Colonic mucosa (tissue), 4 donors: Measurements from ENCODE around the gene CRABP2. TPM values are rescaled to one million over a fixed set of nuclear protein-coding genes. Genes with fewer than 3 reads are reported as not detected.
A peak's percentile ranks its signal among the peaks of the same experiment; 100 is the strongest.

Source experiments
- DNase-seq: peaks from one replicate; pipeline ENCODE4 v3.0.0-alpha.2; 2020
- H3K27ac ChIP-seq: fragments of 200-600 bp; one replicate; pipeline ENCODE4 v1.8.0; 2021
- H3K27me3 ChIP-seq: fragments of 200-600 bp; one replicate; pipeline ENCODE4 v1.8.0; 2021
- H3K36me3 ChIP-seq: fragments of 200-600 bp; one replicate; pipeline ENCODE4 v1.8.0; 2021
- H3K4me1 ChIP-seq: fragments of 200-600 bp; one replicate; pipeline ENCODE4 v1.8.0; 2021; ENCODE audit warnings: mild to moderate bottlenecking
- H3K4me3 ChIP-seq: fragments of 200-600 bp; one replicate; pipeline ENCODE4 v1.8.0; 2021
- H3K9ac ChIP-seq, 2 donors: one replicate each; pipeline ENCODE4 v1.7.0; 2013; ENCODE audit warnings: control low read depth in 2 of 2, low read depth in 2 of 2, low read length in 2 of 2
- H3K9me3 ChIP-seq: fragments of 200-600 bp; one replicate; pipeline ENCODE4 v1.8.0; 2021
- intact Hi-C: fragments of 100-400 bp; cut with DNase I; formaldehyde crosslinking; loops from one replicate; pipeline ENCODE4 v1.14.1; 2022
- total RNA-seq, 2 donors: library from RNA; stranded (reverse); fragmentation: NEBNext Ultra II Directional in 1 of 2; extraction: Animal tissue kit (Norgen Biotek cat#: 25700) in 1 of 2; gene quantifications; one replicate each; pipeline ENCODE4 v1.2.1, GENCODE V29; 2021
- TF ChIP-seq, protein P1 (sequence below): fragments of 200-600 bp; IDR thresholded peaks from one replicate; pipeline ENCODE4 v1.8.0; 2022; ENCODE audit warnings: antibody characterized with exemption, mild to moderate bottlenecking
- donor health status: healthy.
- donor health status: DM: no; HTN: no; CAD: no.
- donor health status: DM: no; HTN: no; CAD: no.

Gene CRABP2
- total RNA-seq, 2 donors from 2014 or later = 1.2 to 1.4 TPM

DNA sequence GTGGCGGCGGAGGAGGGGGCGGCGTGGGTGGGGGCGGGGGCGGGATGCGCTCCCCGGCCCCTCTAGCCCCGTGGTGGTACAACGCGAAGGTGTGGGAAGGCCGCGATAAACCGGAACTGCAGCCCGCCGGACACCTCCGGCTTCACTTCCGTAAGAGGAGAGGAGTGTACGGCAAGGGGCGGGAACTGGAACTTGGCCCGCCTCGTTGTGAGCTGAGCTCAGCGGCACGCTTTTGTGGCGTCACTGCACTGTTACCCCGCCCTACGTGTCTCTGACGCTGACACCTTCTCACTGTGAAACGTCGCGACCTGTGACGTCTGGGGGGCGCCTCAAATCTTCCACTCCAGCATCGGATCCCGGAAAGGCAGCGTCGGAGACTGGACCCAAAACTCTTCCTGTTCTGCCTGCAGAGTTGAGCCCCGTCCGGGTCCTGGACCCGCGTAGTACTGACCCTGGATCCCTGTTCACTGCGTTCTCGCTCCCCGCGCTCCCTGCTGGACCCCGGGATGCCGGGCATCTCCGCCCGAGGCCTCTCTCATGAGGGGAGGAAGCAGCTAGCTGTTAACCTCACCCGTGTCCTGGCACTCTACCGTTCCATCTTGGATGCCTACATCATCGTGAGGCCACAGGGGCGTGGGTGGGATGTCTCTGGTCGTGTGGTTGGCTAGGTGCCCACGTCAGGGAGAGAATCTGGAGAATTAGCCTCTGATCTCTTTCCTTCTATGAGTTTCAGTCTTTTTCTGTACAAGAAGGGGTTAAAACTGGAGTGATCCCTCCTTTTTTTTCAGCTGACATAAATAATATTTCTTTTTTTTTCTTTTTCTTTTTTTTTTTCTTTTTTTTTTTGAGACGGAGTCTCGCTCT is 23.4 kb upstream of the CRABP2 start, which contains the start of gene ISG20L2:
Gene ISG20L2 (minus strand): TSS at position 168 of the 864 bp plus-strand sequence. CDS start 1,114 bp downstream, outside the sequence.
- peak within 1 kb of the TSS; percentile 89 for H3K4me3 ChIP-seq
- intact Hi-C loops = loop anchor here (5.0 kb wide), 1 partner anchor 38 kb away; the partner anchor contains the start of gene PRCC
- H3K9me3 ChIP-seq = no peaks in the 10 kb centered on the region
- DNase-seq = peak; percentile 96
- H3K27ac ChIP-seq = peak within 1 kb of the TSS; percentile 91
- H3K4me1 ChIP-seq = peaks cover 28% of the 10 kb centered on the region
- TF ChIP-seq, protein P1, sequence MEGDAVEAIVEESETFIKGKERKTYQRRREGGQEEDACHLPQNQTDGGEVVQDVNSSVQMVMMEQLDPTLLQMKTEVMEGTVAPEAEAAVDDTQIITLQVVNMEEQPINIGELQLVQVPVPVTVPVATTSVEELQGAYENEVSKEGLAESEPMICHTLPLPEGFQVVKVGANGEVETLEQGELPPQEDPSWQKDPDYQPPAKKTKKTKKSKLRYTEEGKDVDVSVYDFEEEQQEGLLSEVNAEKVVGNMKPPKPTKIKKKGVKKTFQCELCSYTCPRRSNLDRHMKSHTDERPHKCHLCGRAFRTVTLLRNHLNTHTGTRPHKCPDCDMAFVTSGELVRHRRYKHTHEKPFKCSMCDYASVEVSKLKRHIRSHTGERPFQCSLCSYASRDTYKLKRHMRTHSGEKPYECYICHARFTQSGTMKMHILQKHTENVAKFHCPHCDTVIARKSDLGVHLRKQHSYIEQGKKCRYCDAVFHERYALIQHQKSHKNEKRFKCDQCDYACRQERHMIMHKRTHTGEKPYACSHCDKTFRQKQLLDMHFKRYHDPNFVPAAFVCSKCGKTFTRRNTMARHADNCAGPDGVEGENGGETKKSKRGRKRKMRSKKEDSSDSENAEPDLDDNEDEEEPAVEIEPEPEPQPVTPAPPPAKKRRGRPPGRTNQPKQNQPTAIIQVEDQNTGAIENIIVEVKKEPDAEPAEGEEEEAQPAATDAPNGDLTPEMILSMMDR = no peak
- H3K36me3 ChIP-seq = no peaks in the 10 kb centered on the region
- no peaks in the 10 kb centered on the region for H3K27me3 ChIP-seq
- H3K9ac ChIP-seq = peak within 1 kb of the TSS; percentile 89 to 97

GRCh38 chr1:156727926-156728598 is 22.7 kb upstream of the CRABP2 start, which contains the start of gene METTL25B:
Gene METTL25B, plus strand, starts transcription at chr1:156728469. Its CDS starts 636 bp downstream, at chr1:156729105.
- Histone ChIP-seq H3K27ac (peak within 1 kb of the TSS; percentile 91), H3K4me3 (peak within 1 kb of the TSS; percentile 89), H3K9me3 (no peaks in the 10 kb centered on the region), H3K36me3 (peaks cover 5% of the 10 kb centered on the region), H3K9ac (peak within 1 kb of the TSS; percentile 89 to 97), H3K27me3 (no peaks in the 10 kb centered on the region), H3K4me1 (peaks cover 28% of the 10 kb centered on the region)
- DNase-seq = peak; percentile 89
- TF ChIP-seq, protein P1 = no peak
- intact Hi-C loops = loop anchor here (5.0 kb wide), 1 partner anchor 39 kb away; the partner anchor contains the start of gene PRCC

DNA sequence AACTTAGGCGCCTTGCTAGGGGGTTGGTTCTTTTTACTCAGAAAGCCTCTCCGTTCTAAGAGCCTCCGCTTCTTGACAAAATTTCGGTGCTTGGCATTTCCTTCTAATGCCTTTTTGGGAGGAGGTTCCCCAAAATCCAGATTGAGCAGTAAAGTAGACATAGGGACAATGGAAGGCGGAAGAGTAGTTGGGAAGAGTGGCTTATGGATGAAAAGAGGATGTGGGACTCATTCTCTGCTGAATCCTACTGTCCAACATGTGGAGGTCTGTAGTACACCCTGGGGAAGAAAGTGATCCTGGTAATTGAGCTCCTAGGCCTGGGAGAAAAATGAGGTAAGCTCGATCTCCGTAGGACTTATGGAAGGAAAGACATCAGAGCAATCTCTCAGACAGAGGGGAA is 22.1 kb upstream of the CRABP2 start:
- no peak for DNase-seq
- TF ChIP-seq, protein P1 = no peak
- H3K27ac ChIP-seq = peak overlapping the region; percentile 91
- H3K9ac ChIP-seq = peak overlapping the region; percentile 84 to 97
- peak overlapping the region; percentile 89 for H3K4me3 ChIP-seq
- H3K36me3 ChIP-seq = peaks cover 10% of the 10 kb centered on the region
- intact Hi-C loops = loop anchor here (5.0 kb wide), 1 partner anchor 40 kb away; the partner anchor contains the start of gene PRCC
- H3K4me1 ChIP-seq = peaks cover 28% of the 10 kb centered on the region
- no peaks in the 10 kb centered on the region for H3K9me3 ChIP-seq
- H3K27me3 ChIP-seq = no peaks in the 10 kb centered on the region

DNA sequence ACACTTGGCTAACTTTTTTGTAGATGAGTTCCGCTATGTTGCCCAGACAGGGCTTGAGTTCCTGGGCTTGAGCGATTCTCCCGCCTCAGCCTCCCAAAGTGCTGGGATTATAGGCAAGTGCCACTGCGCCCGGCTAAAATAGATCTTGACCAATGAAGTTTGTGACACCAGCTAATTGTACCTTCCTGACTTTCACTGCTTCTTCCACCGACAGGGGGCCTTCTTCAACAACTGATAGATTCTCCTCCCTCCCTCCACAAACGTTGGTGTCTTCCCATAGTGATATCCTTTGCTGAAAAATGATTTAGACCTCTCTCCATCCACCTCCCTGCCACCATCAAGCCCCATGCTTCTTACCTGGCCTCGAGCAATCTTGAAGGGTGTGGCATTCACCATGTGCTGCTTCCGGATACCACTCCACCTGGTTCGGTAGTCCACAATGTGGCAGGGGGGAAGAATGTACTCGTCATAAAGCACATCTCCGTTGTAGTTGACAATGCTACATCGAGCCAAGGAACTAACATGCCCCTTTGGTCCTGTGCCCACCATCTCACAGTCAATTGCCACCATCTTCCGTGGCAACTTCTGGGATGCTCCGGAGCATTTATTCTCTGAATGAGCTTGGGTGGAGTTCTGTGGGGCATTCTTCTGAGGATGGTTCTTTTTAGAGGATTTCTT is 21.3 kb upstream of the CRABP2 start:
- Histone ChIP-seq H3K36me3 (peaks cover 10% of the 10 kb centered on the region), H3K9ac (peak overlapping the region; percentile 43 to 84), H3K4me3 (peak overlapping the region; percentile 24), H3K27ac (no peak overlapping the region), H3K27me3 (no peaks in the 10 kb centered on the region), H3K4me1 (peaks cover 28% of the 10 kb centered on the region), H3K9me3 (no peaks in the 10 kb centered on the region)
- intact Hi-C loops = loop anchor here (5.0 kb wide), 1 partner anchor 41 kb away; the partner anchor contains the start of gene PRCC
- DNase-seq = peak; percentile 79
- TF ChIP-seq, protein P1 = peak; percentile 40
